ENCODE results near the gene SLC46A1. TPM values are rescaled to one million over a fixed set of nuclear protein-coding genes. Genes with fewer than 3 reads are reported as not detected.

Gene SLC46A1
- polyA plus RNA-seq, 3 donors = 1.5 to 6.3 (median 1.7) TPM

DNA sequence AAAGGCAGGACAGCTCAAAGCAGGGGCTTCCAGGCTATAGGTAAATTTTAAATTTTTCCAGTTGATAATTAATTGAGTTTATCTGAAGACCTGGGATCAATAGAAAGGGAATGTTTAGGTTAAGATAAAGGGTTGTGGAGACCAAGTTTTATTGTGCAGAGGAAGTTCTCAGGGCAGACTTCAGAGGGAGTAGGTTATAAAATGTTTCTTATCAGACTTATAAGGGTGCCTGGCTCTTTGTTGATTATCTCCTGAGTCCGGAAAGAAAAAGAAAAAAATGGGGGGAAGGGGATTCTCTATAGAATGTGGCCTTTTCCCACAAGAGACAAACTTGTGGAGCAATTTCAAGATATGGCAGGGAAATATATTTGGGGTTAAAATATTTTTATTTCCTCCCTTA lies 15.9 kb downstream of the SLC46A1 start:
- Histone ChIP-seq H3K9ac (ENCODE audit: insufficient read depth, low read length, poor library complexity, severe bottlenecking) (no peak overlapping the region), H3K4me2 (replicated peaks; ENCODE audit: extremely low read depth, low read length, poor library complexity, severe bottlenecking) (no peak overlapping the region), H3K36me3 (replicated peaks in 1 of 2; ENCODE audit: control insufficient read depth in 1 of 2, insufficient read depth in 2 of 2, low read length in 2 of 2) (peaks cover 17 to 50% of the 10 kb centered on the region in 2 donors), H3K4me1 (ENCODE audit: control insufficient read depth in 1 of 2, insufficient read depth in 2 of 2, low read length in 2 of 2) (peaks cover 5% of the 10 kb centered on the region in 2 donors), H3K4me3 (replicated peaks in 1 of 3; ENCODE audit: low read depth in 2 of 3, low read length in 3 of 3) (no peak overlapping the region), H3K27ac (ENCODE audit: low read depth in 1 of 2, low read length in 2 of 2) (no peak overlapping the region), H3K9me3 (replicated peaks in 1 of 2; ENCODE audit: control insufficient read depth in 1 of 2, insufficient read depth in 1 of 2, low read length in 2 of 2) (no peaks in the 10 kb centered on the region), H3K79me2 (ENCODE audit: insufficient read depth, low read length) (no peaks in the 10 kb centered on the region), H4K20me1 (ENCODE audit: insufficient read depth, low read length) (no peaks in the 10 kb centered on the region), H3K27me3 (ENCODE audit: control insufficient read depth in 2 of 2, insufficient read depth in 2 of 2, low read length in 2 of 2) (no peaks in the 10 kb centered on the region), H2AFZ (ENCODE audit: insufficient read depth, low read depth, low read length, poor library complexity, severe bottlenecking) (no peak overlapping the region)
- TF ChIP-seq, protein P1, sequence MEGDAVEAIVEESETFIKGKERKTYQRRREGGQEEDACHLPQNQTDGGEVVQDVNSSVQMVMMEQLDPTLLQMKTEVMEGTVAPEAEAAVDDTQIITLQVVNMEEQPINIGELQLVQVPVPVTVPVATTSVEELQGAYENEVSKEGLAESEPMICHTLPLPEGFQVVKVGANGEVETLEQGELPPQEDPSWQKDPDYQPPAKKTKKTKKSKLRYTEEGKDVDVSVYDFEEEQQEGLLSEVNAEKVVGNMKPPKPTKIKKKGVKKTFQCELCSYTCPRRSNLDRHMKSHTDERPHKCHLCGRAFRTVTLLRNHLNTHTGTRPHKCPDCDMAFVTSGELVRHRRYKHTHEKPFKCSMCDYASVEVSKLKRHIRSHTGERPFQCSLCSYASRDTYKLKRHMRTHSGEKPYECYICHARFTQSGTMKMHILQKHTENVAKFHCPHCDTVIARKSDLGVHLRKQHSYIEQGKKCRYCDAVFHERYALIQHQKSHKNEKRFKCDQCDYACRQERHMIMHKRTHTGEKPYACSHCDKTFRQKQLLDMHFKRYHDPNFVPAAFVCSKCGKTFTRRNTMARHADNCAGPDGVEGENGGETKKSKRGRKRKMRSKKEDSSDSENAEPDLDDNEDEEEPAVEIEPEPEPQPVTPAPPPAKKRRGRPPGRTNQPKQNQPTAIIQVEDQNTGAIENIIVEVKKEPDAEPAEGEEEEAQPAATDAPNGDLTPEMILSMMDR (IDR thresholded peaks at IDR 0.05) = no peak
- peaks cover 41 to 43% of the 10 kb centered on the region in 2 donors for H3K36me3 Mint-ChIP-seq
- WGBS (ENCODE audit: insufficient coverage) = no CpG with 5 or more reads among the region's 1 CpG
- peaks cover 0 to 4% (median 3%) of the 10 kb centered on the region in 3 donors for H3K27me3 Mint-ChIP-seq (ENCODE audit: low read depth in 3 of 3)
- DNase-seq = no peak
- H3K27ac Mint-ChIP-seq = no peak overlapping the region
- peaks cover 10% of the 10 kb centered on the region for H3K4me1 Mint-ChIP-seq
- H3K4me3 Mint-ChIP-seq = no peak overlapping the region
- intact Hi-C loops (cut with micrococcal nuclease) = no loop called here
- no peaks in the 10 kb centered on the region for H3K9me3 Mint-ChIP-seq

DNA sequence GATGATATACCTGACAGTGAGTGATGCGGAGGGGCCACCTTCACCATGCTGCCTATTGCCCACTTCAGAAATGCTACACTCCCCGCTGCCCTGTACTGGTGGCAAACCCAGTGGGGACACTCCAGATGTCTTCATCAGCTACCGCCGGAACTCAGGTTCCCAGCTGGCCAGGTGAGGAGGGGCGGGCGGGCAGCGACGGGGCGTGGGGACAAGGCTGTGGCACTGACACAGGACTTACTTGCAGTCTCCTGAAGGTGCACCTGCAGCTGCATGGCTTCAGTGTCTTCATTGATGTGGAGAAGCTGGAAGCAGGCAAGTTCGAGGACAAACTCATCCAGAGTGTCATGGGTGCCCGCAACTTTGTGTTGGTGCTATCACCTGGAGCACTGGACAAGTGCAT lies 17.9 kb downstream of the SLC46A1 start:
- Histone ChIP-seq H3K27ac (ENCODE audit: low read depth in 1 of 2, low read length in 2 of 2) (no peak overlapping the region), H3K27me3 (ENCODE audit: control insufficient read depth in 2 of 2, insufficient read depth in 2 of 2, low read length in 2 of 2) (peaks cover 0 to 3% of the 10 kb centered on the region in 2 donors), H3K9ac (ENCODE audit: insufficient read depth, low read length, poor library complexity, severe bottlenecking) (no peak overlapping the region), H3K79me2 (ENCODE audit: insufficient read depth, low read length) (no peaks in the 10 kb centered on the region), H3K36me3 (replicated peaks in 1 of 2; ENCODE audit: control insufficient read depth in 1 of 2, insufficient read depth in 2 of 2, low read length in 2 of 2) (peaks cover 17 to 36% of the 10 kb centered on the region in 2 donors), H4K20me1 (ENCODE audit: insufficient read depth, low read length) (no peaks in the 10 kb centered on the region), H3K4me2 (replicated peaks; ENCODE audit: extremely low read depth, low read length, poor library complexity, severe bottlenecking) (no peak overlapping the region), H2AFZ (ENCODE audit: insufficient read depth, low read depth, low read length, poor library complexity, severe bottlenecking) (no peak overlapping the region), H3K4me1 (ENCODE audit: control insufficient read depth in 1 of 2, insufficient read depth in 2 of 2, low read length in 2 of 2) (peaks cover 16 to 19% of the 10 kb centered on the region in 2 donors), H3K4me3 (replicated peaks in 1 of 3; ENCODE audit: low read depth in 2 of 3, low read length in 3 of 3) (no peak overlapping the region), H3K9me3 (replicated peaks in 1 of 2; ENCODE audit: control insufficient read depth in 1 of 2, insufficient read depth in 1 of 2, low read length in 2 of 2) (no peaks in the 10 kb centered on the region)
- Mint-ChIP-seq H3K36me3 (peaks cover 37 to 39% of the 10 kb centered on the region in 2 donors), H3K27me3 (ENCODE audit: low read depth in 3 of 3) (peaks cover 1 to 18% (median 8%) of the 10 kb centered on the region in 3 donors), H3K4me3 (no peak overlapping the region), H3K4me1 (peaks cover 21% of the 10 kb centered on the region), H3K9me3 (peaks cover 0 to 2% (median 0%) of the 10 kb centered on the region in 7 donors), H3K27ac (no peak overlapping the region)
- TF ChIP-seq, protein P1 (IDR thresholded peaks at IDR 0.05) = no peak
- 98% methylated on average over 11 of the region's 11 CpGs for WGBS (ENCODE audit: insufficient coverage)
- DNase-seq = no peak
- intact Hi-C loops (cut with micrococcal nuclease) = no loop called here

Measured in CD14-positive monocyte (primary cell).